Kidney epithelial cell (primary cell): Measurements from ENCODE around the gene PLA2G6. TPM values are rescaled to one million over a fixed set of nuclear protein-coding genes. Genes with fewer than 3 reads are reported as not detected.

Experiments
- DNase-seq: peaks from one replicate; pipeline ENCODE4 v3.0.0-alpha.2; 2010; ENCODE audit warnings: low read depth
- H3K27me3 ChIP-seq: 2 replicates; pipeline ENCODE4 v1.6.0; 2011; ENCODE audit warnings: low read length; ENCODE audit not compliant: control insufficient read depth, insufficient read depth
- H3K36me3 ChIP-seq: 2 replicates; pipeline ENCODE4 v1.5.1; 2011; ENCODE audit warnings: low read length; ENCODE audit not compliant: control insufficient read depth, insufficient read depth
- H3K4me3 ChIP-seq: 2 replicates; pipeline ENCODE4 v1.5.1; 2011; ENCODE audit warnings: low read depth, mild to moderate bottlenecking, control low read depth, low read length
- CTCF ChIP-seq: IDR thresholded peaks from 2 replicates; pipeline ENCODE4 v1.5.1; 2011; ENCODE audit warnings: mild to moderate bottlenecking, moderate library complexity, low read length, control low read depth, inconsistent platforms; ENCODE audit not compliant: insufficient read depth, poor library complexity, severe bottlenecking
- total RNA-seq: library from RNA; depleted of rRNA; stranded (reverse); fragments of >200 nt; gene quantifications from 2 replicates; pipeline ENCODE4 v1.2.3, GENCODE V29; 2015

Gene PLA2G6
- total RNA-seq, 1 donor from 2014 or later: 15.5 TPM

DNA sequence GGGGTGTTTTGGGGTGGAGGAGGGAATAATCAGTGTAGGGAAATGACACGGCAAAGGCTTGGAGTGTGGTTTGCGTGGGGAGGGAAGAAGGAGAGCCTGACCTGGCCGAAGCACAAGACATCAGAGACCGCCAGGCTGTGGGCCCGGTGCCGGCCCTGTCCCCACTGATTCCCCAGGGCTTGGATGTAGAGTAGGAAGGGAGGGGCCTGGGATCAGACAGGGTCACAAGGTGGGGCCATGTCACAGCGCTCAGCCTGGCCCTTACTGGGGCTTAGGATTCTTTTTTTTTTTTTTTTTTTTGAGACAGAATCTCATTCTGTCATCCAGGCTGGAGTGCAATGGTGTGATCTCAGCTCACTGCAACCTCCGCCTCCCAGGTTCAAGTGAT is 114.6 kb downstream of the PLA2G6 start:
- no peak for TF ChIP-seq CTCF
- no peak overlapping the region for H3K4me3 ChIP-seq
- peaks cover 5% of the 10 kb centered on the region for H3K36me3 ChIP-seq
- H3K27me3 ChIP-seq: no peaks in the 10 kb centered on the region
- no peak for DNase-seq

DNA sequence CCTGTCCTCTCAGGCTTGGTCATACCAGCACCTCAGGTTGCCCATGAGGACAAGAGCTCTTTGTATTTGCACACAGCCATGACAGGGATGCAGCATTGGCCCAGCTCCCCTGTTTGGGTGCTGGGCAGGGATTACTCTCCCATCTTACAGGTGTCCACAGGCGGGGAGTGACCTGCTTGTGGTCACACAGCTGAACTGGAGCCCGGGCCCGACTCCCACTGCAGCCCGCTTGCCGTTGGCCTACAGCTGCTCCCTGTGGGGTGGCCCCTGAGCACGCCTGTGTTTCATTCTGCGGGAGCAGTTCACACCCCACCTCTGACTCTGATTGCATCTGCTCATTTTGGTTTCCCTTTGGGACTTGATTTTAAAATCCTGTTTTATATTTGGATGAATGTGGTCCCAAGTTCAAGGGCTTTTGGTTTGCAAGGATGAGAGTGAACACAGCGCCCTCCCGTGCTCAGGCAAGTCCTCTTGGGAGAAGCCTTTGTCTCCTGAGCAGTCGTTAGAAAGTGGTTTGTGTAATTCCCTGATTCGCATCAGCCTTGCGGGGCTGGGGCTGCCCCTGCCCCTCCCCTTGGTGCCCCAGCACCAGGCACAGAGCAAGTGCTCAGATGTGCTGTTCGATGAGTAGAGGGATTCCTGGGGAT is 115.1 kb downstream of the PLA2G6 start:
- H3K4me3 ChIP-seq: no peak overlapping the region
- H3K36me3 ChIP-seq: peaks cover 5% of the 10 kb centered on the region
- no peaks in the 10 kb centered on the region for H3K27me3 ChIP-seq
- no peak for TF ChIP-seq CTCF
- DNase-seq: no peak

- Histone ChIP-seq H3K4me3 (no peak overlapping the region), H3K27me3 (no peaks in the 10 kb centered on the region), H3K36me3 (peaks cover 5% of the 10 kb centered on the region)
- no peak for TF ChIP-seq CTCF
- DNase-seq: no peak
Measured at GRCh38 chr22:38065539-38065938, 116.1 kb downstream of the PLA2G6 start.

DNA sequence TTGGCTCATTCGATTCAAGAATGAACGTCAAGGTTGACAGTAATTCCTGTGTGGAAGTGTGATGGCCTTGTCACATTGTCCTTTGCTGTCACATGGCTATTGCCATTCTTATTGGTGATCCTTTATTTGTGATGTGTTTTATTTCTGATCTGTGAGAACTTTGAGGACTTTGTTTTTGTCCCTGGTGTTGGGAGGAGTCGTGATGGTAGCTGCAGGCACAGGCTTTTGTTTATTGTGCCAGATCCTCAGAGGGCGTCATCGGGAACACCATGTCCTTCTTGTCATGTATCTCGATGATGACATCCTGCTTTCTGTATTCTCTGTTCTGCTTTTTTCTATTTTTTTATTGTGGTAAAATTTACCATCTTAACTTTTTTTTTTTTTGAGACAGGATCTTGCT is 118.8 kb downstream of the PLA2G6 start:
- peaks cover 7% of the 10 kb centered on the region for H3K36me3 ChIP-seq

More for the DNA sequence above, 118.8 kb downstream of the PLA2G6 start:
- no peak for TF ChIP-seq CTCF
- DNase-seq: no peak
- Histone ChIP-seq H3K4me3 (no peak overlapping the region), H3K27me3 (no peaks in the 10 kb centered on the region)

Other genes with a start within 250 kb of the PLA2G6 start
- gene C22orf23, start 228.2 kb downstream of the PLA2G6 start, total RNA-seq: 0.75 TPM in 1 of 2 replicates, not detected in the other
- gene POLR2F, start 228.1 kb downstream of the PLA2G6 start, total RNA-seq: 77.9 and 79.8 TPM in 2 replicates
- gene SOX10, start 197.3 kb downstream of the PLA2G6 start, total RNA-seq: not detected in 2 replicates
- 53.9 and 55.6 TPM in 2 replicates for gene PICK1, start 124.4 kb downstream of the PLA2G6 start, total RNA-seq
- 0.08 and 0.14 TPM in 2 replicates for gene SLC16A8, start 97.6 kb downstream of the PLA2G6 start, total RNA-seq
- 4.1 and 5.4 TPM in 2 replicates for gene BAIAP2L2, start 71.1 kb downstream of the PLA2G6 start, total RNA-seq
- 67.2 and 99.5 TPM in 2 replicates for gene MAFF, start 20.2 kb upstream of the PLA2G6 start, total RNA-seq
- 42.6 and 76.8 TPM in 2 replicates for gene TMEM184B, start 91.2 kb upstream of the PLA2G6 start, total RNA-seq
- 208 and 217 TPM in 2 replicates for gene CSNK1E, start 135.6 kb upstream of the PLA2G6 start, total RNA-seq